Endodermal cell (in vitro differentiated cells): Measurements from ENCODE around the gene ADCY3. TPM values are rescaled to one million over a fixed set of nuclear protein-coding genes. Genes with fewer than 3 reads are reported as not detected.

Experiments
- DNase-seq: peaks from one replicate; pipeline ENCODE4 v3.0.0-alpha.2; 2017
- H3K27ac ChIP-seq: 2 replicates; pipeline ENCODE4 v1.5.1; 2013; ENCODE audit warnings: mild to moderate bottlenecking, low read depth, low read length, moderate library complexity
- H3K27me3 ChIP-seq: 2 replicates; pipeline ENCODE4 v1.6.1; 2013; ENCODE audit warnings: mild to moderate bottlenecking, low read length, moderate library complexity; ENCODE audit not compliant: insufficient read depth, control insufficient read depth, poor library complexity, severe bottlenecking
- H3K36me3 ChIP-seq: 2 replicates; pipeline ENCODE4 v1.7.0; 2013; ENCODE audit warnings: mild to moderate bottlenecking, low read length, moderate library complexity; ENCODE audit not compliant: control insufficient read depth, insufficient read depth
- H3K4me1 ChIP-seq: one replicate; pipeline ENCODE4 v1.7.0; 2013; ENCODE audit warnings: low read length; ENCODE audit not compliant: control insufficient read depth, insufficient read depth
- H3K4me3 ChIP-seq: 2 replicates; pipeline ENCODE4 v1.5.1; 2013; ENCODE audit warnings: mild to moderate bottlenecking, low read length, moderate library complexity
- H3K9ac ChIP-seq: 2 replicates; pipeline ENCODE4 v1.6.1; 2013; ENCODE audit warnings: mild to moderate bottlenecking, low read length, moderate library complexity; ENCODE audit not compliant: poor library complexity, severe bottlenecking; ENCODE audit errors: extremely low read depth
- H3K9me3 ChIP-seq: 2 replicates; pipeline ENCODE4 v1.6.1; 2013; ENCODE audit warnings: mild to moderate bottlenecking, low read length, moderate library complexity; ENCODE audit not compliant: control insufficient read depth
- H3K27ac Mint-ChIP-seq: 2 replicates; pipeline ENCODE4 v1.8.0; 2020; ENCODE audit warnings: mixed read lengths
- H3K27me3 Mint-ChIP-seq: 2 replicates; pipeline ENCODE4 v1.8.0; 2021; ENCODE audit warnings: mild to moderate bottlenecking, mixed read lengths; ENCODE audit not compliant: insufficient read depth
- H3K36me3 Mint-ChIP-seq: 2 replicates; pipeline ENCODE4 v1.8.0; 2020; ENCODE audit warnings: low read depth, mixed read lengths
- H3K4me1 Mint-ChIP-seq: 2 replicates; pipeline ENCODE4 v1.8.0; 2020; ENCODE audit warnings: mixed read lengths
- H3K4me3 Mint-ChIP-seq: 2 replicates; pipeline ENCODE4 v1.8.0; 2020; ENCODE audit warnings: mild to moderate bottlenecking, moderate library complexity, mixed read lengths
- H3K9me3 Mint-ChIP-seq: 2 replicates; pipeline ENCODE4 v1.8.0; 2020; ENCODE audit warnings: mild to moderate bottlenecking, mixed read lengths
- WGBS, 2 experiments: methylation state at CpG; one replicate each; pipeline versions ENCODE4 v1.1.5 to v1.1.7; 2013; ENCODE audit warnings: missing lambda C conversion rate in 2 of 2, mixed read lengths in 1 of 2; ENCODE audit not compliant: insufficient coverage in 1 of 2, insufficient read length in 1 of 2; 5-methylcytosine and 5-hydroxymethylcytosine counted together
- total RNA-seq, 2 donors: library from RNA; stranded (reverse); fragmentation: NEBNext Ultra II Directional in 1 of 2; extraction: Animal tissue kit (Norgen Biotek cat#: 25700) in 1 of 2; gene quantifications; 2 replicates in 1 of 2; 3 replicates in 1 of 2; pipeline ENCODE4 v1.2.1, GENCODE V29; 2021
- TF ChIP-seq, protein P1 (sequence below): fragments of 200-600 bp; sonication (generic); conservative IDR thresholded peaks from 2 replicates; pipeline ENCODE4 v1.5.0; 2021; ENCODE audit warnings: antibody characterized with exemption, mild to moderate bottlenecking

The ADCY3 gene
- total RNA-seq, 2 donors from 2014 or later: 29.8 to 41.2 TPM

GRCh38 chr2:24824966-24825882 lies 94.8 kb downstream of the ADCY3 start:
- H3K9me3 Mint-ChIP-seq: no peaks in the 10 kb centered on the region
- no peak overlapping the region for H3K27ac Mint-ChIP-seq
- Histone ChIP-seq H3K27ac (no peak overlapping the region), H3K4me3 (no peak overlapping the region), H3K4me1 (peaks cover 6% of the 10 kb centered on the region), H3K27me3 (no peaks in the 10 kb centered on the region), H3K9me3 (no peaks in the 10 kb centered on the region), H3K9ac (no peak overlapping the region), H3K36me3 (peaks cover 42% of the 10 kb centered on the region)
- peaks cover 42% of the 10 kb centered on the region for H3K36me3 Mint-ChIP-seq
- no peaks in the 10 kb centered on the region for H3K27me3 Mint-ChIP-seq
- peaks cover 30% of the 10 kb centered on the region for H3K4me1 Mint-ChIP-seq
- peak; percentile 61 for DNase-seq
- WGBS, 2 experiments: 90 to 97% methylated on average over 6 to 9 of the region's 16 CpGs
- TF ChIP-seq, protein P1, sequence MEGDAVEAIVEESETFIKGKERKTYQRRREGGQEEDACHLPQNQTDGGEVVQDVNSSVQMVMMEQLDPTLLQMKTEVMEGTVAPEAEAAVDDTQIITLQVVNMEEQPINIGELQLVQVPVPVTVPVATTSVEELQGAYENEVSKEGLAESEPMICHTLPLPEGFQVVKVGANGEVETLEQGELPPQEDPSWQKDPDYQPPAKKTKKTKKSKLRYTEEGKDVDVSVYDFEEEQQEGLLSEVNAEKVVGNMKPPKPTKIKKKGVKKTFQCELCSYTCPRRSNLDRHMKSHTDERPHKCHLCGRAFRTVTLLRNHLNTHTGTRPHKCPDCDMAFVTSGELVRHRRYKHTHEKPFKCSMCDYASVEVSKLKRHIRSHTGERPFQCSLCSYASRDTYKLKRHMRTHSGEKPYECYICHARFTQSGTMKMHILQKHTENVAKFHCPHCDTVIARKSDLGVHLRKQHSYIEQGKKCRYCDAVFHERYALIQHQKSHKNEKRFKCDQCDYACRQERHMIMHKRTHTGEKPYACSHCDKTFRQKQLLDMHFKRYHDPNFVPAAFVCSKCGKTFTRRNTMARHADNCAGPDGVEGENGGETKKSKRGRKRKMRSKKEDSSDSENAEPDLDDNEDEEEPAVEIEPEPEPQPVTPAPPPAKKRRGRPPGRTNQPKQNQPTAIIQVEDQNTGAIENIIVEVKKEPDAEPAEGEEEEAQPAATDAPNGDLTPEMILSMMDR: peak; percentile 72
- no peak overlapping the region for H3K4me3 Mint-ChIP-seq

DNA sequence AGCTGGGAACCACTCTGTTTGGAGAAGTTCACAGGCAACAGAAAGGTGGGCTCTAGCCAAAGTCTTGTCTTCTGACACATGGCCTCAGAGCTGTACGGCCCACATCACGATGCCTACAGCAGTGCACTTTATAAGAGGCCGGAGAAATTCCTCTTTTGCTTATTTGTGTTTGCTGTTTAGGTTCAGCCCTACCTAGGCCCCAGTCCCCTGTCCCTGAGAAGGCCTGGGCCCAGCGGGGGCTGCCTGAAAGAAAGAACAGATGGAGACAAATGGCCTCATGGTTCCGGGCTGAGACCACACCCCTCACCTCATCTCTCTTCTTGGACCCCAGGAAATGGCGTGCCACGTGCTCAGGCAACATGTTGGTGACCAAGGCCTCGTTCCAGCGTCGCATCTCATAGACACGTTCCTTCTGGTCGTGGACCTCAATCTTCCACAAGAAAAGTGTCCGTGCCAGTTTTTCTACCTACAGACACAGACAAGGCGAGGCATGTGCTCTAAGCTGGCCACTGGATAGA lies 95.9 kb downstream of the ADCY3 start:
- 96% methylated on average over 13 to 14 of the region's 14 CpGs for WGBS, 2 experiments
- H3K4me1 Mint-ChIP-seq: peaks cover 30% of the 10 kb centered on the region
- H3K27ac ChIP-seq: no peak overlapping the region

GRCh38 chr2:24822049-24822706 lies 97.9 kb downstream of the ADCY3 start:
- Mint-ChIP-seq H3K4me1 (peaks cover 25% of the 10 kb centered on the region), H3K36me3 (peaks cover 65% of the 10 kb centered on the region), H3K27ac (peak overlapping the region; percentile 84), H3K27me3 (no peaks in the 10 kb centered on the region), H3K9me3 (no peaks in the 10 kb centered on the region), H3K4me3 (no peak overlapping the region)
- DNase-seq: peak; percentile 91
- Histone ChIP-seq H3K9ac (no peak overlapping the region), H3K9me3 (no peaks in the 10 kb centered on the region), H3K27ac (peak overlapping the region; percentile 73), H3K4me3 (no peak overlapping the region), H3K36me3 (peaks cover 65% of the 10 kb centered on the region), H3K27me3 (no peaks in the 10 kb centered on the region), H3K4me1 (peaks cover 6% of the 10 kb centered on the region)
- 70 to 89% methylated on average over 4 to 7 of the region's 7 CpGs for WGBS, 2 experiments
- TF ChIP-seq, protein P1: no peak

More for the DNA sequence above, 95.9 kb downstream of the ADCY3 start:
- no peak overlapping the region for H3K4me3 ChIP-seq
- H3K4me1 ChIP-seq: peaks cover 6% of the 10 kb centered on the region
- H3K36me3 Mint-ChIP-seq: peaks cover 49% of the 10 kb centered on the region
- DNase-seq: peak; percentile 41
- peaks cover 48% of the 10 kb centered on the region for H3K36me3 ChIP-seq
- H3K27me3 ChIP-seq: no peaks in the 10 kb centered on the region
- no peaks in the 10 kb centered on the region for H3K9me3 ChIP-seq
- TF ChIP-seq, protein P1: no peak
- no peaks in the 10 kb centered on the region for H3K27me3 Mint-ChIP-seq
- no peak overlapping the region for H3K4me3 Mint-ChIP-seq
- H3K9me3 Mint-ChIP-seq: no peaks in the 10 kb centered on the region
- H3K9ac ChIP-seq: no peak overlapping the region
- H3K27ac Mint-ChIP-seq: no peak overlapping the region
